ENCODE results near the gene HSPA5.
A peak's percentile ranks its signal among the peaks of the same experiment; 100 is the strongest.
"Not testable (repeated sequence)": the region's sequence is repeated elsewhere in the genome, so short reads cannot be mapped to it uniquely, and the experiment has no call there.

The HSPA5 gene

GRCh38 chr9:125200216-125201047 lies 40.7 kb downstream of the HSPA5 start, which contains the start of gene RABEPK:
TSS of gene RABEPK (plus strand) at chr9:125200542. CDS start at chr9:125203014, 2,472 bp downstream.
- CTCF ChIA-PET: no interaction called here
- POLR2A ChIA-PET: interaction anchor here (0.6 to 4.4 kb wide), 5 partner anchors 9 to 41 kb away, joined by 3 to 19 read pairs (median 4); partner anchors contain the start of gene HSPA5
- DNase-seq (ENCODE audit: extremely low spot score): peak; percentile 97
- TF ChIP-seq L3MBTL2 (conservative IDR thresholded peaks at IDR 0.05) (peak; percentile 79), FOXM1 (IDR thresholded peaks at IDR 0.05; ENCODE audit: borderline replicate concordance) (no peak), FOXA1 (IDR thresholded peaks at IDR 0.05) (no peak), PKNOX1 (IDR thresholded peaks at IDR 0.05) (peak; percentile 67; the same call in 1 of the 2 replicates), ELF4 (IDR thresholded peaks at IDR 0.05) (peak; percentile 90)

GRCh38 chr9:125195591-125195990 lies 45.6 kb downstream of the HSPA5 start:
- CTCF ChIA-PET; DNase-seq (ENCODE audit: extremely low spot score); POLR2A ChIA-PET: not testable (repeated sequence)

GRCh38 chr9:125194466-125194865 lies 46.7 kb downstream of the HSPA5 start:
- CTCF ChIA-PET; POLR2A ChIA-PET; DNase-seq (ENCODE audit: extremely low spot score): not testable (repeated sequence)

GRCh38 chr9:125190361-125190801 lies 50.8 kb downstream of the HSPA5 start:
- TF ChIP-seq L3MBTL2 (conservative IDR thresholded peaks at IDR 0.05): peak; percentile 72
- no peak for TF ChIP-seq ZNF384 (IDR thresholded peaks at IDR 0.05)

GRCh38 chr9:125189361-125190289 lies 51.5 kb downstream of the HSPA5 start, which contains the start of gene PPP6C:
TSS of gene PPP6C (minus strand) at chr9:125189803. CDS start at chr9:125189718, 85 bp downstream.
- ChIA-PET POLR2A (interaction anchor here (0.7 to 1.4 kb wide), 4 partner anchors 10 to 52 kb away, joined by 3 to 7 read pairs (median 4); partner anchors contain the start of genes HSPA5 and RABEPK), CTCF (interaction anchor here (1.2 kb wide), 1 partner anchor 9 kb away, joined by 4 read pairs; no protein-coding TSS in a partner anchor)
- peak; percentile 91 for DNase-seq (ENCODE audit: extremely low spot score)
- TF ChIP-seq CTBP1 (IDR thresholded peaks at IDR 0.05; ENCODE audit: borderline replicate concordance) (no peak), FOXK2 (IDR thresholded peaks at IDR 0.05) (no peak), PKNOX1 (IDR thresholded peaks at IDR 0.05) (peak; percentile 59; the same call in 1 of the 2 replicates), BHLHE40 (IDR thresholded peaks at IDR 0.05; ENCODE audit: borderline replicate concordance) (no peak), LEF1 (IDR thresholded peaks at IDR 0.05; ENCODE audit: borderline replicate concordance) (no peak), L3MBTL2 (conservative IDR thresholded peaks at IDR 0.05) (no peak), TARDBP (IDR thresholded peaks at IDR 0.05) (no peak), ELF4 (IDR thresholded peaks at IDR 0.05) (peak; percentile 30; the same call in 1 of the 2 replicates), ZNF384 (IDR thresholded peaks at IDR 0.05) (no peak)

More at GRCh38 chr9:125190361-125190801, 50.8 kb downstream of the HSPA5 start:
- DNase-seq (ENCODE audit: extremely low spot score): no peak
- ChIA-PET POLR2A (interaction anchor here (0.6 to 1.4 kb wide), 5 partner anchors 9 to 101 kb away, joined by 3 to 7 read pairs (median 4); partner anchors contain the start of genes HSPA5 and RABEPK), CTCF (interaction anchor here (0.6 to 1.2 kb wide), 3 partner anchors 9 to 28 kb away, joined by 3 to 4 read pairs (median 3); no protein-coding TSS in a partner anchor)

- DNase-seq (ENCODE audit: extremely low spot score): peak; percentile 47
- CTCF ChIA-PET: no interaction called here
- TF ChIP-seq FOXA1 (IDR thresholded peaks at IDR 0.05): no peak
- TF ChIP-seq HDGF (IDR thresholded peaks at IDR 0.05; ENCODE audit: borderline replicate concordance): no peak
- no peak for TF ChIP-seq SUZ12 (IDR thresholded peaks at IDR 0.05)
- no peak for TF ChIP-seq SP1 (IDR thresholded peaks at IDR 0.05)
- TF ChIP-seq NFRKB (IDR thresholded peaks at IDR 0.05): no peak
- no peak for TF ChIP-seq ARNT (IDR thresholded peaks at IDR 0.05)
- POLR2A ChIA-PET: no interaction called here
Observed at GRCh38 chr9:125189011-125189360, 52.2 kb downstream of the HSPA5 start.
